MM.1S (cell line): ENCODE data around the gene FSIP1.
A peak's percentile ranks its signal among the peaks of the same experiment; 100 is the strongest.

ENCODE experiments used
- DNase-seq: peaks from one replicate; pipeline ENCODE4 v3.0.0-alpha.2; 2015
- H2AFZ ChIP-seq: fragments of 300-600 bp; sonication (generic); 2 replicates; pipeline ENCODE4 v1.6.0; 2016; ENCODE audit warnings: antibody characterized with exemption, low read length
- H3F3A ChIP-seq: fragments of 300-600 bp; sonication (generic); 2 replicates; pipeline ENCODE4 v1.6.1; 2016; ENCODE audit warnings: mild to moderate bottlenecking, antibody characterized with exemption, low read length, moderate library complexity, mixed read lengths; ENCODE audit not compliant: insufficient read depth
- H3K27ac ChIP-seq: fragments of 300-600 bp; sonication (generic); 2 replicates; pipeline ENCODE4 v1.5.1; 2016; ENCODE audit warnings: mild to moderate bottlenecking, low read length
- H3K27me3 ChIP-seq: fragments of 300-600 bp; sonication (generic); replicated peaks from 2 replicates; pipeline ENCODE4 v1.6.0; 2016; ENCODE audit warnings: low read length; ENCODE audit not compliant: insufficient read depth
- H3K36me3 ChIP-seq: fragments of 300-600 bp; sonication (generic); replicated peaks from 2 replicates; pipeline ENCODE4 v1.6.1; 2016; ENCODE audit warnings: mild to moderate bottlenecking, low read length, mixed read lengths; ENCODE audit not compliant: insufficient read depth
- H3K4me1 ChIP-seq: fragments of 300-600 bp; sonication (generic); 2 replicates; pipeline ENCODE4 v1.6.1; 2016; ENCODE audit warnings: low read length, mixed read lengths
- H3K4me2 ChIP-seq: fragments of 300-600 bp; sonication (generic); 2 replicates; pipeline ENCODE4 v1.6.0; 2016; ENCODE audit warnings: low read depth, low read length
- H3K4me3 ChIP-seq: fragments of 300-600 bp; sonication (generic); 2 replicates; pipeline ENCODE4 v1.5.1; 2016; ENCODE audit warnings: low read length, mixed read lengths
- H3K79me2 ChIP-seq: fragments of 300-600 bp; sonication (generic); 2 replicates; pipeline ENCODE4 v1.6.1; 2016; ENCODE audit warnings: mixed run types, low read length, mixed read lengths
- H3K9ac ChIP-seq: fragments of 300-600 bp; sonication (generic); 2 replicates; pipeline ENCODE4 v1.6.1; 2016; ENCODE audit warnings: low read length, mixed read lengths
- H3K9me2 ChIP-seq: fragments of 300-600 bp; sonication (generic); replicated peaks from 2 replicates; pipeline ENCODE4 v1.6.1; 2016; ENCODE audit warnings: mild to moderate bottlenecking, low read length, mixed read lengths; ENCODE audit not compliant: insufficient read depth
- H3K9me3 ChIP-seq: fragments of 300-600 bp; sonication (generic); replicated peaks from 2 replicates; pipeline ENCODE4 v1.6.1; 2016; ENCODE audit warnings: mild to moderate bottlenecking, low read length, mixed read lengths; ENCODE audit not compliant: insufficient read depth
- H4K20me1 ChIP-seq: fragments of 300-600 bp; sonication (generic); 2 replicates; pipeline ENCODE4 v1.6.1; 2016; ENCODE audit warnings: mild to moderate bottlenecking, low read length, moderate library complexity, mixed read lengths; ENCODE audit not compliant: insufficient read depth
- EZH2 ChIP-seq: fragments of 300-600 bp; sonication (generic); optimal IDR thresholded peaks from 2 replicates; pipeline ENCODE3; 2017; ENCODE audit warnings: low read depth, mild to moderate bottlenecking, antibody characterized with exemption, low read length, mixed read lengths
- EZH2phosphoT487 ChIP-seq: fragments of 300-600 bp; sonication (generic); IDR thresholded peaks from 2 replicates; pipeline ENCODE4 v1.6.1; 2018; ENCODE audit warnings: antibody characterized with exemption, low read length
- TF ChIP-seq, protein P1 (sequence below): fragments of 300-600 bp; sonication (generic); IDR thresholded peaks from 2 replicates; pipeline ENCODE4 v1.5.1; 2016; ENCODE audit warnings: antibody characterized with exemption, low read length, mixed read lengths

Gene FSIP1

DNA sequence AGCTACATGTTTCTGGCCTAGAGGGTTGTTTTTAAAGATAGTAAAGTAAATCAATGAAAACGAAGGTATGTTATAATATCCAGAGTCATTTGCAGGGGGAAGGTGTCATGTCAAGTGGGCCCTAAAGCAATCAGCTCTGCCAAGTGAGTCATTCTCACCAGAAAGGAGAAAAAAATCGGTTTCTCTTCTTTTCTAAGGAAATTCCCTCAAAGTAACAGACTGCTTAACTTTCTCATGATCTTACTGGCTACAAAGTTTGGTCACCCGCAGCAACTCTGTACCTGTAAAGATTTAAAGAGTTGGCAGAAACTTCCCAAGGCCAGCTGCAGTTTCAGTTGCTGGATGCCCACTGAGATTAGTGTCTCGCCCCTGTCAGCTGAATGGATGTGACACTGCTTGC lies 5.5 kb upstream of the FSIP1 start:
- no peaks in the 10 kb centered on the region for H4K20me1 ChIP-seq
- DNase-seq, result no peak
- H3K9ac ChIP-seq, result no peak overlapping the region
- H3K9me2 ChIP-seq, result no peaks in the 10 kb centered on the region
- no peaks in the 10 kb centered on the region for H3K36me3 ChIP-seq
- H3K4me2 ChIP-seq, result no peak overlapping the region; the same call in 1 of the 2 replicates
- no peak overlapping the region for H3K4me3 ChIP-seq
- TF ChIP-seq EZH2phosphoT487 (no peak), EZH2 (no peak)
- TF ChIP-seq, protein P1, sequence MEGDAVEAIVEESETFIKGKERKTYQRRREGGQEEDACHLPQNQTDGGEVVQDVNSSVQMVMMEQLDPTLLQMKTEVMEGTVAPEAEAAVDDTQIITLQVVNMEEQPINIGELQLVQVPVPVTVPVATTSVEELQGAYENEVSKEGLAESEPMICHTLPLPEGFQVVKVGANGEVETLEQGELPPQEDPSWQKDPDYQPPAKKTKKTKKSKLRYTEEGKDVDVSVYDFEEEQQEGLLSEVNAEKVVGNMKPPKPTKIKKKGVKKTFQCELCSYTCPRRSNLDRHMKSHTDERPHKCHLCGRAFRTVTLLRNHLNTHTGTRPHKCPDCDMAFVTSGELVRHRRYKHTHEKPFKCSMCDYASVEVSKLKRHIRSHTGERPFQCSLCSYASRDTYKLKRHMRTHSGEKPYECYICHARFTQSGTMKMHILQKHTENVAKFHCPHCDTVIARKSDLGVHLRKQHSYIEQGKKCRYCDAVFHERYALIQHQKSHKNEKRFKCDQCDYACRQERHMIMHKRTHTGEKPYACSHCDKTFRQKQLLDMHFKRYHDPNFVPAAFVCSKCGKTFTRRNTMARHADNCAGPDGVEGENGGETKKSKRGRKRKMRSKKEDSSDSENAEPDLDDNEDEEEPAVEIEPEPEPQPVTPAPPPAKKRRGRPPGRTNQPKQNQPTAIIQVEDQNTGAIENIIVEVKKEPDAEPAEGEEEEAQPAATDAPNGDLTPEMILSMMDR, result no peak
- H3K27me3 ChIP-seq, result no peaks in the 10 kb centered on the region
- no peaks in the 10 kb centered on the region for H3K9me3 ChIP-seq
- peaks cover 17% of the 10 kb centered on the region for H3F3A ChIP-seq
- H3K27ac ChIP-seq, result peak overlapping the region; percentile 7; the same call in 1 of the 2 replicates
- H3K4me1 ChIP-seq, result peaks cover 25% of the 10 kb centered on the region
- no peak overlapping the region for H2AFZ ChIP-seq
- H3K79me2 ChIP-seq, result peaks cover 18% of the 10 kb centered on the region

DNA sequence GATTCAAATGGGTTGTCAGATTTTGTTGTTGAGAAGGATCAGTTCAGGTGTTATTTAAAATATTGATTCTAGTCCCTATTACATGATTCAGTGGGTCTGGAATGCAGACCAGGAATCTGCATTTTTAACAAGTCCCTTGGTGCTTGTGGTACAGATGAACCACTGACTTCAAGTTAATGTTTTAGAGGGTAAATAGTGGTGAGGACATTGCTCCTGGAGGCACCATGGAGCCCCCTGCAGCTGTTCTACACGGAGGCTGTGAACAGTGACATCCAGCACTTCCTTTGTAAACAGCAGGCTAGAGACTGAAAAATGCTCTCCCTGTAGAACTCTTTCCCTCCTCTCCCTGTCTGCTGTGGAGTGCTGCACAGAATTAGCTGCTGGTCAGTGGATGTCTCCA lies 4.8 kb upstream of the FSIP1 start:
- H3K4me1 ChIP-seq, result peaks cover 25% of the 10 kb centered on the region
- no peak overlapping the region; the same call in 1 of the 2 replicates for H3K4me2 ChIP-seq
- H3K27me3 ChIP-seq, result no peaks in the 10 kb centered on the region
- TF ChIP-seq EZH2 (no peak), EZH2phosphoT487 (no peak)
- TF ChIP-seq, protein P1, result no peak
- no peaks in the 10 kb centered on the region for H4K20me1 ChIP-seq
- H3K4me3 ChIP-seq, result no peak overlapping the region
- H3K9me3 ChIP-seq, result no peaks in the 10 kb centered on the region
- peaks cover 22% of the 10 kb centered on the region for H3K79me2 ChIP-seq
- no peak overlapping the region for H3K27ac ChIP-seq
- H3K9me2 ChIP-seq, result no peaks in the 10 kb centered on the region
- H3K36me3 ChIP-seq, result no peaks in the 10 kb centered on the region
- no peak for DNase-seq
- no peak overlapping the region for H3K9ac ChIP-seq
- no peak overlapping the region for H2AFZ ChIP-seq
- H3F3A ChIP-seq, result peaks cover 19% of the 10 kb centered on the region

DNA sequence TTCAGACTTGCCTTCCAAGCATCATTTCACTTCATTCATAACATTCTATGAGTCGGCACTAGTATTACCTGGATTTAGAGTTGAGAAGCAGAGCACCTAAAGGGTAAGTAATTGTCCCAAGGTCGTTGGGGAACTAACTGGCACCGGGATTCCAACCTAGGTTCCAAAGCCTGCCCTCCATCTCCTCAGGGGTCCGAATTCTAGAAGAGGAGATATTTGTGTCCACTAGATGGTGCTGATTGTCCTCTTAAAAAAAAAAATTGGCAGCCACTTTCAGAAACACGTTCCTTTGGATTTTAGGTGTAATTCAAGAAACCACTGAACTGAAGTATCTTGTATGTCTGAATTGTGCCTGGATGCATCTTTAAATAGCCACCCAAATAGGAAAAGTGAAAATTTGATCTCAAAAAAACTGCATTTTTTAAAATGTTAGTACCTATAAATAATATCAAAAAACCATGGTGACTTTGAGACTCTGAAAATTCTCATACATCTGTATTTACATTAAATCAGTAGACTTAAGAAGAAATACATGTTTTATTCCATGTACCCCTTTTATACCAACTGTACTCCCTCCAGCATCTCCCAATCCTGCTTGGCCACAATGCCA lies 3.9 kb upstream of the FSIP1 start:
- TF ChIP-seq, protein P1, result peak; percentile 67
- TF ChIP-seq EZH2phosphoT487 (no peak), EZH2 (no peak)
- peak overlapping the region; percentile 42 for H3K4me3 ChIP-seq
- peak overlapping the region; percentile 63 for H3K27ac ChIP-seq

More for the DNA sequence above, 3.9 kb upstream of the FSIP1 start:
- peak overlapping the region; percentile 71 for H3K4me2 ChIP-seq
- H3K27me3 ChIP-seq, result no peaks in the 10 kb centered on the region
- H2AFZ ChIP-seq, result peak overlapping the region; percentile 18
- no peaks in the 10 kb centered on the region for H3K36me3 ChIP-seq
- H3K9me2 ChIP-seq, result no peaks in the 10 kb centered on the region
- no peaks in the 10 kb centered on the region for H4K20me1 ChIP-seq
- peak overlapping the region; percentile 40; the same call in 1 of the 2 replicates for H3K9ac ChIP-seq
- H3K9me3 ChIP-seq, result no peaks in the 10 kb centered on the region
- peaks cover 19% of the 10 kb centered on the region for H3F3A ChIP-seq
- peaks cover 22% of the 10 kb centered on the region for H3K79me2 ChIP-seq
- peak; percentile 63 for DNase-seq
- peaks cover 29% of the 10 kb centered on the region for H3K4me1 ChIP-seq
